ENCODE results near the gene ARHGEF25.
A peak's percentile ranks its signal among the peaks of the same experiment; 100 is the strongest.
"Not testable (repeated sequence)": the region's sequence is repeated elsewhere in the genome, so short reads cannot be mapped to it uniquely, and the experiment has no call there.

ARHGEF25 gene

GRCh38 chr12:57611108-57611826 lies at the start of gene ARHGEF25:
TSS of gene ARHGEF25 (plus strand) at chr12:57611435. CDS start at chr12:57611895, 460 bp downstream.
- in situ Hi-C loops (cut with MboI; ENCODE audit: low pct_unique_long_range_greater_than_20kb, low sequenced_read_pairs, unreplicated experiment): no loop called here
- peak; percentile 92 for DNase-seq (ENCODE audit: low spot score)

GRCh38 chr12:57563358-57563757 lies 47.9 kb upstream of the ARHGEF25 start:
- no peak for TF ChIP-seq CTCF (IDR thresholded peaks at IDR 0.05; ENCODE audit: extremely low read depth, insufficient read depth, missing control alignments)
- in situ Hi-C loops (cut with MboI; ENCODE audit: low pct_unique_long_range_greater_than_20kb, low sequenced_read_pairs, unreplicated experiment): no loop called here
- no peak for DNase-seq (ENCODE audit: low spot score)

More at GRCh38 chr12:57611108-57611826, at the start of gene ARHGEF25:
- TF ChIP-seq CTCF (IDR thresholded peaks at IDR 0.05; ENCODE audit: extremely low read depth, insufficient read depth, missing control alignments): no peak

GRCh38 chr12:57564178-57564740 lies 47.0 kb upstream of the ARHGEF25 start:
- no peak for DNase-seq (ENCODE audit: low spot score)
- in situ Hi-C loops (cut with MboI; ENCODE audit: low pct_unique_long_range_greater_than_20kb, low sequenced_read_pairs, unreplicated experiment): no loop called here
- no peak for TF ChIP-seq CTCF (IDR thresholded peaks at IDR 0.05; ENCODE audit: extremely low read depth, insufficient read depth, missing control alignments)

GRCh38 chr12:57568838-57569237 lies 42.4 kb upstream of the ARHGEF25 start:
- in situ Hi-C loops (cut with MboI; ENCODE audit: low pct_unique_long_range_greater_than_20kb, low sequenced_read_pairs, unreplicated experiment): no loop called here
- no peak for TF ChIP-seq CTCF (IDR thresholded peaks at IDR 0.05; ENCODE audit: extremely low read depth, insufficient read depth, missing control alignments)
- DNase-seq (ENCODE audit: low spot score): no peak

- TF ChIP-seq CTCF (IDR thresholded peaks at IDR 0.05; ENCODE audit: extremely low read depth, insufficient read depth, missing control alignments): no peak
- in situ Hi-C loops (cut with MboI; ENCODE audit: low pct_unique_long_range_greater_than_20kb, low sequenced_read_pairs, unreplicated experiment): no loop called here
- DNase-seq (ENCODE audit: low spot score): no peak
Observed at GRCh38 chr12:57569858-57570257, 41.4 kb upstream of the ARHGEF25 start.

- DNase-seq (ENCODE audit: low spot score); in situ Hi-C loops (cut with MboI; ENCODE audit: low pct_unique_long_range_greater_than_20kb, low sequenced_read_pairs, unreplicated experiment): not testable (repeated sequence)
Observed at GRCh38 chr12:57570438-57570837, 40.8 kb upstream of the ARHGEF25 start.

Data from GM13977 (cell line).